Stimulated activated naive CD8-positive, alpha-beta T cell treated with anti-CD3 and anti-CD28 coated beads, Interleukin-15, amount 100 ng/mL, for 72 hours (primary cell): ENCODE results near the gene GPN2.

ENCODE experiments used
- ATAC-seq: fragments of 150-1000 bp; cut with Tn5 transposase; 2 replicates; pipeline ENCODE4 v1.10.0; 2021; ENCODE audit warnings: mild to moderate bottlenecking, moderate library complexity
- DNase-seq, 2 donors: peaks; one replicate each; pipeline ENCODE4 v3.0.0; 2021 to 2022
- H3K27ac Mint-ChIP-seq, 2 donors: one replicate each; pipeline ENCODE4 v1.8.0; 2022; ENCODE audit warnings: mild to moderate bottlenecking in 2 of 2, mixed read lengths in 2 of 2, moderate library complexity in 2 of 2
- H3K27me3 Mint-ChIP-seq: one replicate; pipeline ENCODE4 v1.8.0; 2022; ENCODE audit warnings: mixed read lengths
- H3K4me1 Mint-ChIP-seq: one replicate; pipeline ENCODE4 v1.8.0; 2022; ENCODE audit warnings: mild to moderate bottlenecking, mixed read lengths
- H3K4me3 Mint-ChIP-seq, 2 donors: one replicate each; pipeline ENCODE4 v1.8.0; 2022; ENCODE audit warnings: mild to moderate bottlenecking in 2 of 2, mixed read lengths in 2 of 2, moderate library complexity in 1 of 2
- H3K9me3 Mint-ChIP-seq, 2 donors: one replicate each; pipeline ENCODE4 v1.8.0; 2022; ENCODE audit warnings: mixed read lengths in 2 of 2

GPN2 gene

GRCh38 chr1:26889551-26890466 lies at the start of gene GPN2:
Gene GPN2, minus strand, starts transcription at chr1:26890283. Its CDS starts 187 bp downstream, at chr1:26890096.
- H3K27ac Mint-ChIP-seq = peak within 1 kb of the TSS; percentile 98

GRCh38 chr1:26938659-26939025 lies 48.6 kb upstream of the GPN2 start:
- Mint-ChIP-seq H3K27ac (peak overlapping the region in 1 of 2 donors; percentile 52), H3K9me3 (no peaks in the 10 kb centered on the region), H3K4me1 (no peaks in the 10 kb centered on the region), H3K27me3 (no peaks in the 10 kb centered on the region), H3K4me3 (no peak overlapping the region)
- DNase-seq = no peak
- ATAC-seq = no peak

More at GRCh38 chr1:26889551-26890466, at the start of gene GPN2:
- Mint-ChIP-seq H3K27me3 (no peaks in the 10 kb centered on the region), H3K9me3 (no peaks in the 10 kb centered on the region), H3K4me1 (peaks cover 33% of the 10 kb centered on the region), H3K4me3 (peak within 1 kb of the TSS; percentile 98 to 100)
- ATAC-seq = peak; percentile 97
- peak; percentile 69 to 76 for DNase-seq

- Mint-ChIP-seq H3K27ac (peak overlapping the region in 1 of 2 donors; percentile 74), H3K9me3 (no peaks in the 10 kb centered on the region), H3K4me1 (no peaks in the 10 kb centered on the region), H3K27me3 (no peaks in the 10 kb centered on the region), H3K4me3 (no peak overlapping the region)
- DNase-seq (no peak), ATAC-seq (no peak)
Observed at GRCh38 chr1:26938004-26938658, 48.0 kb upstream of the GPN2 start.

GRCh38 chr1:26936823-26937222 lies 46.7 kb upstream of the GPN2 start:
- no peaks in the 10 kb centered on the region for H3K27me3 Mint-ChIP-seq
- H3K4me1 Mint-ChIP-seq = no peaks in the 10 kb centered on the region
- no peak for ATAC-seq
- no peaks in the 10 kb centered on the region for H3K9me3 Mint-ChIP-seq
- DNase-seq = no peak
- no peak overlapping the region for H3K27ac Mint-ChIP-seq
- no peak overlapping the region for H3K4me3 Mint-ChIP-seq

- no peak for ATAC-seq
- Mint-ChIP-seq H3K9me3 (no peaks in the 10 kb centered on the region), H3K4me1 (no peaks in the 10 kb centered on the region), H3K27me3 (no peaks in the 10 kb centered on the region), H3K27ac (no peak overlapping the region), H3K4me3 (no peak overlapping the region)
- DNase-seq = no peak
Observed at GRCh38 chr1:26932531-26932930, 42.4 kb upstream of the GPN2 start.

GRCh38 chr1:26923711-26924110 lies 33.6 kb upstream of the GPN2 start:
- Mint-ChIP-seq H3K4me1 (peaks cover 39% of the 10 kb centered on the region), H3K27ac (peak overlapping the region in 1 of 2 donors; percentile 80), H3K9me3 (no peaks in the 10 kb centered on the region), H3K27me3 (no peaks in the 10 kb centered on the region), H3K4me3 (peak overlapping the region; percentile 92)
- no peak for DNase-seq
- ATAC-seq = no peak

- H3K4me3 Mint-ChIP-seq = peak overlapping the region; percentile 92
- DNase-seq (no peak), ATAC-seq (no peak)
- peak overlapping the region; percentile 91 to 93 for H3K27ac Mint-ChIP-seq
- no peaks in the 10 kb centered on the region for H3K27me3 Mint-ChIP-seq
- no peaks in the 10 kb centered on the region for H3K9me3 Mint-ChIP-seq
- H3K4me1 Mint-ChIP-seq = peaks cover 39% of the 10 kb centered on the region
Observed at GRCh38 chr1:26922901-26923300, 32.8 kb upstream of the GPN2 start.

- Mint-ChIP-seq H3K9me3 (no peaks in the 10 kb centered on the region), H3K4me1 (peaks cover 39% of the 10 kb centered on the region), H3K4me3 (peak overlapping the region; percentile 92), H3K27me3 (no peaks in the 10 kb centered on the region), H3K27ac (peak overlapping the region; percentile 93 to 98)
- ATAC-seq (no peak), DNase-seq (no peak)
Observed at GRCh38 chr1:26922431-26922729, 32.3 kb upstream of the GPN2 start.

GRCh38 chr1:26921540-26922430 lies 31.7 kb upstream of the GPN2 start, which contains the start of gene NUDC:
Gene NUDC, plus strand, starts transcription at chr1:26921743. Its CDS starts 106 bp downstream, at chr1:26921849.
- peak; percentile 95 for ATAC-seq
- peak; percentile 94 to 97 for DNase-seq
- no peaks in the 10 kb centered on the region for H3K27me3 Mint-ChIP-seq
- H3K4me3 Mint-ChIP-seq = peak within 1 kb of the TSS; percentile 92
- peak within 1 kb of the TSS; percentile 93 to 98 for H3K27ac Mint-ChIP-seq
- no peaks in the 10 kb centered on the region for H3K9me3 Mint-ChIP-seq
- H3K4me1 Mint-ChIP-seq = peaks cover 34% of the 10 kb centered on the region

- Mint-ChIP-seq H3K27me3 (no peaks in the 10 kb centered on the region), H3K4me1 (peaks cover 31% of the 10 kb centered on the region), H3K27ac (peak overlapping the region; percentile 93 to 98), H3K4me3 (peak overlapping the region; percentile 92), H3K9me3 (no peaks in the 10 kb centered on the region)
- ATAC-seq (peak; percentile 67), DNase-seq (no peak)
Observed at GRCh38 chr1:26921126-26921539, 31.1 kb upstream of the GPN2 start.

- Mint-ChIP-seq H3K4me3 (no peak overlapping the region), H3K9me3 (no peaks in the 10 kb centered on the region), H3K27me3 (no peaks in the 10 kb centered on the region), H3K4me1 (peaks cover 3% of the 10 kb centered on the region), H3K27ac (peak overlapping the region in 1 of 2 donors; percentile 67)
- DNase-seq (no peak), ATAC-seq (no peak)
Observed at GRCh38 chr1:26915204-26915842, 25.2 kb upstream of the GPN2 start.

- Mint-ChIP-seq H3K4me1 (no peaks in the 10 kb centered on the region), H3K9me3 (no peaks in the 10 kb centered on the region), H3K4me3 (no peak within 1 kb of the TSS), H3K27ac (peak within 1 kb of the TSS in 1 of 2 donors; percentile 74), H3K27me3 (no peaks in the 10 kb centered on the region)
- ATAC-seq = no peak
- no peak for DNase-seq
Observed at GRCh38 chr1:26913754-26914619, 23.9 kb upstream of the GPN2 start, which contains the start of gene NR0B2. Gene NR0B2, minus strand, starts transcription at chr1:26913975. Its CDS starts 35 bp downstream, at chr1:26913940.

- H3K27ac Mint-ChIP-seq = peak overlapping the region in 1 of 2 donors; percentile 74
- ATAC-seq = no peak
- no peaks in the 10 kb centered on the region for H3K4me1 Mint-ChIP-seq
- H3K27me3 Mint-ChIP-seq = no peaks in the 10 kb centered on the region
- H3K9me3 Mint-ChIP-seq = no peaks in the 10 kb centered on the region
- no peak overlapping the region for H3K4me3 Mint-ChIP-seq
- DNase-seq = no peak
Observed at GRCh38 chr1:26913389-26913753, 23.3 kb upstream of the GPN2 start.

- Mint-ChIP-seq H3K9me3 (no peaks in the 10 kb centered on the region), H3K27me3 (no peaks in the 10 kb centered on the region), H3K4me1 (no peaks in the 10 kb centered on the region), H3K4me3 (no peak overlapping the region), H3K27ac (peak overlapping the region in 1 of 2 donors; percentile 35)
- no peak for DNase-seq
- no peak for ATAC-seq
Observed at GRCh38 chr1:26912147-26912490, 22.0 kb upstream of the GPN2 start.
